Liver (tissue), 9 donors: Measurements from ENCODE around the gene PALLD. TPM values are rescaled to one million over a fixed set of nuclear protein-coding genes. Genes with fewer than 3 reads are reported as not detected.

Source experiments
- DNase-seq: peaks from one replicate; pipeline ENCODE4 v3.0.0-alpha.2; 2017; ENCODE audit warnings: low spot score
- H3K27ac ChIP-seq, 2 donors: one replicate each; pipeline ENCODE4 v1.7.0; 2013; ENCODE audit warnings: inconsistent platforms in 2 of 2, low read length in 2 of 2, control low read depth in 1 of 2, low read depth in 1 of 2, mild to moderate bottlenecking in 1 of 2
- H3K27me3 ChIP-seq, 4 donors: one replicate each; pipeline versions ENCODE4 v1.6.1 to v1.7.0; 2013; ENCODE audit warnings: low read length in 3 of 4, inconsistent platforms in 1 of 4, mild to moderate bottlenecking in 1 of 4, moderate library complexity in 1 of 4; ENCODE audit not compliant: control insufficient read depth in 4 of 4, insufficient read depth in 4 of 4
- H3K36me3 ChIP-seq, 4 donors: one replicate each; pipeline versions ENCODE4 v1.6.1 to v1.7.0; 2013; ENCODE audit warnings: low read length in 3 of 4, mild to moderate bottlenecking in 3 of 4, low read depth in 1 of 4, moderate library complexity in 1 of 4; ENCODE audit not compliant: control insufficient read depth in 4 of 4, insufficient read depth in 3 of 4
- H3K4me1 ChIP-seq, 4 donors: one replicate each; pipeline versions ENCODE4 v1.6.1 to v1.7.0; 2013; ENCODE audit warnings: low read length in 3 of 4, mild to moderate bottlenecking in 3 of 4, moderate library complexity in 1 of 4; ENCODE audit not compliant: control insufficient read depth in 4 of 4, insufficient read depth in 4 of 4
- H3K4me3 ChIP-seq, 3 donors: one replicate each; pipeline versions ENCODE4 v1.6.1 to v1.7.0; 2013; ENCODE audit warnings: low read length in 3 of 3, control low read depth in 1 of 3, low read depth in 1 of 3, mild to moderate bottlenecking in 1 of 3
- H3K9ac ChIP-seq, 2 donors: one replicate each; pipeline ENCODE4 v1.7.0; 2013; ENCODE audit warnings: low read length in 2 of 2, mild to moderate bottlenecking in 2 of 2, moderate library complexity in 2 of 2, control low read depth in 1 of 2, low read depth in 1 of 2
- H3K9me3 ChIP-seq, 4 donors: one replicate each; pipeline versions ENCODE4 v1.6.1 to v1.7.0; 2013; ENCODE audit warnings: low read length in 3 of 4; ENCODE audit not compliant: control insufficient read depth in 4 of 4
- EGR1 ChIP-seq, 2 donors: IDR thresholded peaks; 2 replicates each; pipeline ENCODE4 v1.6.1; 2016 to 2018; ENCODE audit warnings: antibody characterized with exemption in 2 of 2, low read depth in 2 of 2
- FOXA1 ChIP-seq: IDR thresholded peaks from 2 replicates; pipeline ENCODE4 v1.6.1; 2016; ENCODE audit warnings: antibody characterized with exemption
- GABPA ChIP-seq, 2 donors: IDR thresholded peaks in 1 of 2; conservative IDR thresholded peaks in 1 of 2; 2 replicates each; pipeline ENCODE4 v1.6.1; 2016; ENCODE audit warnings: antibody characterized with exemption in 2 of 2, mild to moderate bottlenecking in 1 of 2, moderate library complexity in 1 of 2
- HNF4A ChIP-seq, 2 donors: conservative IDR thresholded peaks; 2 replicates each; pipeline ENCODE4 v1.6.1; 2016; ENCODE audit warnings: antibody characterized with exemption in 2 of 2, mild to moderate bottlenecking in 2 of 2
- HNF4G ChIP-seq: IDR thresholded peaks from 2 replicates; pipeline ENCODE4 v1.6.1; 2016; ENCODE audit warnings: antibody characterized with exemption
- JUND ChIP-seq, 2 donors: IDR thresholded peaks; 2 replicates each; pipeline ENCODE4 v1.6.1; 2016; ENCODE audit warnings: antibody characterized with exemption in 2 of 2
- NR2F2 ChIP-seq: IDR thresholded peaks from 2 replicates; pipeline ENCODE4 v1.6.1; 2016; ENCODE audit warnings: antibody characterized with exemption
- RXRA ChIP-seq, 2 donors: IDR thresholded peaks; 2 replicates each; pipeline ENCODE4 v1.6.1; 2017 to 2018; ENCODE audit warnings: antibody characterized with exemption in 2 of 2, mild to moderate bottlenecking in 1 of 2
- SP1 ChIP-seq: IDR thresholded peaks from 2 replicates; pipeline ENCODE4 v1.6.1; 2018; ENCODE audit warnings: antibody characterized with exemption, mild to moderate bottlenecking
- TAF1 ChIP-seq: conservative IDR thresholded peaks from 2 replicates; pipeline ENCODE4 v1.6.1; 2016; ENCODE audit warnings: antibody characterized with exemption, mild to moderate bottlenecking
- WGBS: extraction: QIAGEN DNeasy Blood & Tissue Kit; methylation state at CpG from one replicate; pipeline ENCODE4 v1.1.7; 2013; 5-methylcytosine and 5-hydroxymethylcytosine counted together
- polyA plus RNA-seq, 2 donors: library from polyadenylated mRNA; stranded (reverse) in 1 of 2; unstranded in 1 of 2; fragments of 200-250 nt in 1 of 2; fragments of >200 nt in 1 of 2; fragmentation: Nextera tagmentation in 1 of 2; extraction: Ambion mirVana in 1 of 2; gene quantifications; one replicate each; pipeline versions ENCODE4 v1.2.1 to v1.2.3, GENCODE V29; 2013 to 2015
- total RNA-seq, 2 donors: library from RNA; depleted of rRNA; stranded (reverse); fragments of >200 nt; gene quantifications; one replicate each; pipeline ENCODE4 v1.2.3, GENCODE V29; 2014
- TF ChIP-seq, protein P1 (sequence below): IDR thresholded peaks from 2 replicates; pipeline ENCODE4 v1.6.1; 2016; ENCODE audit warnings: antibody characterized with exemption
- TF ChIP-seq, protein P2 (sequence below): IDR thresholded peaks from 2 replicates; pipeline ENCODE4 v1.6.1; 2016; ENCODE audit warnings: antibody characterized with exemption
- TF ChIP-seq, protein P3 (sequence below): fragments of 150-350 bp; IDR thresholded peaks from 2 replicates; pipeline ENCODE4 v1.5.1; 2017; ENCODE audit warnings: improper control_type of control experiment, low read depth, low read length; ENCODE audit not compliant: missing input control
- TF ChIP-seq, protein P4 (sequence below): IDR thresholded peaks from 2 replicates; pipeline ENCODE4 v1.6.1; 2016; ENCODE audit warnings: antibody characterized with exemption, mild to moderate bottlenecking
- TF ChIP-seq, protein P5 (sequence below): IDR thresholded peaks from 2 replicates; pipeline ENCODE4 v1.6.1; 2016; ENCODE audit warnings: antibody characterized with exemption
- donor health status: healthy.
- donor health status: healthy.
- donor health status: healthy.
- donor health status: healthy.
- donor health status: healthy.

The PALLD gene
- total and polyA plus RNA-seq, 4 donors: 9.0 to 26.3 (median 14.7) TPM

DNA sequence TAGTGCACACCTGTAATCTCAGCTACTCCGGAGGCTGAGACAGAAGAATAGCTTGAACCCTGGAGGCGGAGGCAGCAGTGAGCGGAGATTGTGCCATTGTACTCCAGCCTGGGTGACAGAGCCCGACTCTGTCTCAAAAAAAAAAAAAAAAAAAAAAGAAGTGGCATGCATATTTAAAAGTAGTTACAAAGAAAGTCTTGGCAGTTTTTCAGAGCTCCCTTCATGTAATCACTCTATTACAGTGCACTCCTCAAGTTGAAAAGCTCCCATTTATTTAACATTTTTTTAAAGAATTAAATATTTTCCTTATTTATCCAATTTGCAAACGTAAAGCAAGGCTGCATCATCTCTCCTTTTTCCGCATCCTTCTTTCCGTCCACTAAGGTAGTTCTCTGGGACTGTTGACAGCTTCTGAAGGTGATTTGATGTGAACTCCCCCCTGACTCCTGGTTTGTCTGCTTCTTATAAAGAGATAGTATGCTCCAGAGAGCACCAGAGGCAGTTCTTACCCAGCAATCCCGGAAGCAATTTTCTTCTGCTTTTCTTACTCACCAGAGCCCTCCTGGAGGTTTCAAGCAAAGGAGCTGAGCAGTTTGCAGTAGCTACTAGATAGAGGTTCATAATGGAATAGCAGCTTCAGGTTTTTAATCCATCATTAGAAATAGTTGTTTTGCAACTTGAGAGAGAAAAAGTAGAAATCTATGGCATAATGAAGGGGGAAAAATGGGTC is 151.0 kb downstream of the PALLD start:
- H3K36me3 ChIP-seq: no peaks in the 10 kb centered on the region
- WGBS: 85% methylated on average over 8 of the region's 8 CpGs
- H3K9ac ChIP-seq: no peak overlapping the region
- no peak for DNase-seq
- no peaks in the 10 kb centered on the region for H3K9me3 ChIP-seq
- no peak overlapping the region for H3K4me3 ChIP-seq
- TF ChIP-seq, protein P1, sequence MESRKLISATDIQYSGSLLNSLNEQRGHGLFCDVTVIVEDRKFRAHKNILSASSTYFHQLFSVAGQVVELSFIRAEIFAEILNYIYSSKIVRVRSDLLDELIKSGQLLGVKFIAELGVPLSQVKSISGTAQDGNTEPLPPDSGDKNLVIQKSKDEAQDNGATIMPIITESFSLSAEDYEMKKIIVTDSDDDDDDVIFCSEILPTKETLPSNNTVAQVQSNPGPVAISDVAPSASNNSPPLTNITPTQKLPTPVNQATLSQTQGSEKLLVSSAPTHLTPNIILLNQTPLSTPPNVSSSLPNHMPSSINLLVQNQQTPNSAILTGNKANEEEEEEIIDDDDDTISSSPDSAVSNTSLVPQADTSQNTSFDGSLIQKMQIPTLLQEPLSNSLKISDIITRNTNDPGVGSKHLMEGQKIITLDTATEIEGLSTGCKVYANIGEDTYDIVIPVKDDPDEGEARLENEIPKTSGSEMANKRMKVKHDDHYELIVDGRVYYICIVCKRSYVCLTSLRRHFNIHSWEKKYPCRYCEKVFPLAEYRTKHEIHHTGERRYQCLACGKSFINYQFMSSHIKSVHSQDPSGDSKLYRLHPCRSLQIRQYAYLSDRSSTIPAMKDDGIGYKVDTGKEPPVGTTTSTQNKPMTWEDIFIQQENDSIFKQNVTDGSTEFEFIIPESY: no peak
- TF ChIP-seq RXRA (IDR thresholded peaks at IDR 0.05) (no peak), HNF4A (conservative IDR thresholded peaks at IDR 0.05) (no peak), EGR1 (IDR thresholded peaks at IDR 0.05; ENCODE audit: low read depth in 2 of 2) (no peak), TAF1 (no peak), GABPA (IDR thresholded peaks at IDR 0.05 in 1 of 2, conservative IDR thresholded peaks at IDR 0.05 in 1 of 2) (no peak), HNF4G (no peak)
- TF ChIP-seq, protein P2, sequence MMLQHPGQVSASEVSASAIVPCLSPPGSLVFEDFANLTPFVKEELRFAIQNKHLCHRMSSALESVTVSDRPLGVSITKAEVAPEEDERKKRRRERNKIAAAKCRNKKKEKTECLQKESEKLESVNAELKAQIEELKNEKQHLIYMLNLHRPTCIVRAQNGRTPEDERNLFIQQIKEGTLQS: no peak
- TF ChIP-seq, protein P3, sequence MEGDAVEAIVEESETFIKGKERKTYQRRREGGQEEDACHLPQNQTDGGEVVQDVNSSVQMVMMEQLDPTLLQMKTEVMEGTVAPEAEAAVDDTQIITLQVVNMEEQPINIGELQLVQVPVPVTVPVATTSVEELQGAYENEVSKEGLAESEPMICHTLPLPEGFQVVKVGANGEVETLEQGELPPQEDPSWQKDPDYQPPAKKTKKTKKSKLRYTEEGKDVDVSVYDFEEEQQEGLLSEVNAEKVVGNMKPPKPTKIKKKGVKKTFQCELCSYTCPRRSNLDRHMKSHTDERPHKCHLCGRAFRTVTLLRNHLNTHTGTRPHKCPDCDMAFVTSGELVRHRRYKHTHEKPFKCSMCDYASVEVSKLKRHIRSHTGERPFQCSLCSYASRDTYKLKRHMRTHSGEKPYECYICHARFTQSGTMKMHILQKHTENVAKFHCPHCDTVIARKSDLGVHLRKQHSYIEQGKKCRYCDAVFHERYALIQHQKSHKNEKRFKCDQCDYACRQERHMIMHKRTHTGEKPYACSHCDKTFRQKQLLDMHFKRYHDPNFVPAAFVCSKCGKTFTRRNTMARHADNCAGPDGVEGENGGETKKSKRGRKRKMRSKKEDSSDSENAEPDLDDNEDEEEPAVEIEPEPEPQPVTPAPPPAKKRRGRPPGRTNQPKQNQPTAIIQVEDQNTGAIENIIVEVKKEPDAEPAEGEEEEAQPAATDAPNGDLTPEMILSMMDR: no peak
- TF ChIP-seq, protein P4, sequence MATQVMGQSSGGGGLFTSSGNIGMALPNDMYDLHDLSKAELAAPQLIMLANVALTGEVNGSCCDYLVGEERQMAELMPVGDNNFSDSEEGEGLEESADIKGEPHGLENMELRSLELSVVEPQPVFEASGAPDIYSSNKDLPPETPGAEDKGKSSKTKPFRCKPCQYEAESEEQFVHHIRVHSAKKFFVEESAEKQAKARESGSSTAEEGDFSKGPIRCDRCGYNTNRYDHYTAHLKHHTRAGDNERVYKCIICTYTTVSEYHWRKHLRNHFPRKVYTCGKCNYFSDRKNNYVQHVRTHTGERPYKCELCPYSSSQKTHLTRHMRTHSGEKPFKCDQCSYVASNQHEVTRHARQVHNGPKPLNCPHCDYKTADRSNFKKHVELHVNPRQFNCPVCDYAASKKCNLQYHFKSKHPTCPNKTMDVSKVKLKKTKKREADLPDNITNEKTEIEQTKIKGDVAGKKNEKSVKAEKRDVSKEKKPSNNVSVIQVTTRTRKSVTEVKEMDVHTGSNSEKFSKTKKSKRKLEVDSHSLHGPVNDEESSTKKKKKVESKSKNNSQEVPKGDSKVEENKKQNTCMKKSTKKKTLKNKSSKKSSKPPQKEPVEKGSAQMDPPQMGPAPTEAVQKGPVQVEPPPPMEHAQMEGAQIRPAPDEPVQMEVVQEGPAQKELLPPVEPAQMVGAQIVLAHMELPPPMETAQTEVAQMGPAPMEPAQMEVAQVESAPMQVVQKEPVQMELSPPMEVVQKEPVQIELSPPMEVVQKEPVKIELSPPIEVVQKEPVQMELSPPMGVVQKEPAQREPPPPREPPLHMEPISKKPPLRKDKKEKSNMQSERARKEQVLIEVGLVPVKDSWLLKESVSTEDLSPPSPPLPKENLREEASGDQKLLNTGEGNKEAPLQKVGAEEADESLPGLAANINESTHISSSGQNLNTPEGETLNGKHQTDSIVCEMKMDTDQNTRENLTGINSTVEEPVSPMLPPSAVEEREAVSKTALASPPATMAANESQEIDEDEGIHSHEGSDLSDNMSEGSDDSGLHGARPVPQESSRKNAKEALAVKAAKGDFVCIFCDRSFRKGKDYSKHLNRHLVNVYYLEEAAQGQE: no peak
- TF ChIP-seq, protein P5, sequence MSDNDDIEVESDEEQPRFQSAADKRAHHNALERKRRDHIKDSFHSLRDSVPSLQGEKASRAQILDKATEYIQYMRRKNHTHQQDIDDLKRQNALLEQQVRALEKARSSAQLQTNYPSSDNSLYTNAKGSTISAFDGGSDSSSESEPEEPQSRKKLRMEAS: no peak
- no peaks in the 10 kb centered on the region for H3K4me1 ChIP-seq
- H3K27me3 ChIP-seq: no peaks in the 10 kb centered on the region
- no peak overlapping the region for H3K27ac ChIP-seq

DNA sequence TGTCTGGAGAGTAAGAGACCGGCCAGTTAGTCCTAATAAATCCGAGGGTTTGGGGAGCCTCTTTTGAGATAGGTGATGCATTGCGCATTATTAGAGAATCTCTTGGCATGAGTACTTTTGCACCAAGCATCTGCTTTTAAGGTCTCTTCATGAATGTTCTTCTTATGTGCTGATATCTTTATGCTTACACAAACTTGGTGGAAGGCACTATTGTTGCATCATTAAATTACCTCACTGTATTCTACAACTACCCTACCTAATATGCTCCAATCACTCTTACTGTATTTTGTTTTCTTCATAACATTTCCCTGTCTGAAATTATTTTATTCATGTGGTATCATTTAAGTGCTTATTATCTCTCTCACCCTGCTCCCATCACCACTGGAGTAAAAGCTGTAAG is 151.6 kb downstream of the PALLD start:
- WGBS: 79% methylated on average over 3 of the region's 3 CpGs
- no peak for DNase-seq
- Histone ChIP-seq H3K27me3 (no peaks in the 10 kb centered on the region), H3K9me3 (no peaks in the 10 kb centered on the region), H3K4me1 (no peaks in the 10 kb centered on the region), H3K9ac (no peak overlapping the region), H3K36me3 (no peaks in the 10 kb centered on the region), H3K4me3 (no peak overlapping the region), H3K27ac (no peak overlapping the region)
- TF ChIP-seq SP1 (no peak), NR2F2 (no peak), FOXA1 (no peak), TAF1 (no peak), GABPA (IDR thresholded peaks at IDR 0.05 in 1 of 2, conservative IDR thresholded peaks at IDR 0.05 in 1 of 2) (no peak), JUND (IDR thresholded peaks at IDR 0.05) (no peak), HNF4A (conservative IDR thresholded peaks at IDR 0.05) (no peak)
- TF ChIP-seq, protein P1: no peak
- TF ChIP-seq, protein P5: no peak
- TF ChIP-seq, protein P4: no peak
- TF ChIP-seq, protein P2: no peak
